BJ (cell line): ENCODE measurements around the gene ZNF148. TPM values are rescaled to one million over a fixed set of nuclear protein-coding genes. Genes with fewer than 3 reads are reported as not detected.
"Not testable (repeated sequence)": the region's sequence is repeated elsewhere in the genome, so short reads cannot be mapped to it uniquely, and the experiment has no call there.

Experiments used
- CTCF ChIA-PET: fragments of 350-600 bp; formaldehyde crosslinking; extraction: SDS; loops from one replicate; lab custom pipeline; 2021; ENCODE audit warnings: antibody characterized with exemption, inconsistent platforms; lab: Yijun Ruan, JAX
- POLR2A ChIA-PET: fragments of 300-600 bp; sonication (Branson Sonifier 250); formaldehyde crosslinking; extraction: SDS; loops from one replicate; lab custom pipeline; 2021; ENCODE audit warnings: antibody characterized with exemption; lab: Charles Lee
- DNase-seq: peaks from one replicate; pipeline ENCODE4 v3.0.0-alpha.2; 2011; ENCODE audit warnings: low read depth
- H3K27me3 ChIP-seq: 2 replicates; pipeline ENCODE4 v1.6.0; 2011; ENCODE audit warnings: low read length; ENCODE audit not compliant: control insufficient read depth, insufficient read depth
- H3K36me3 ChIP-seq: 2 replicates; pipeline ENCODE4 v1.5.1; 2011; ENCODE audit warnings: low read length; ENCODE audit not compliant: control insufficient read depth, insufficient read depth
- H3K4me3 ChIP-seq: 2 replicates; pipeline ENCODE4 v1.5.1; 2011; ENCODE audit warnings: low read depth, mild to moderate bottlenecking, control low read depth, low read length
- CTCF ChIP-seq: IDR thresholded peaks from 2 replicates; pipeline ENCODE4 v1.5.1; 2011; ENCODE audit warnings: low read depth, mild to moderate bottlenecking, control low read depth, inconsistent platforms, low read length, moderate library complexity; ENCODE audit not compliant: insufficient read depth
- polyA plus RNA-seq: library from polyadenylated mRNA; depleted of rRNA; stranded (reverse); fragments of >200 nt; gene quantifications from 2 replicates; pipeline ENCODE4 v1.2.3, GENCODE V29; 2011

Gene ZNF148
- polyA plus RNA-seq, 1 experiment, result 18.4 TPM

DNA sequence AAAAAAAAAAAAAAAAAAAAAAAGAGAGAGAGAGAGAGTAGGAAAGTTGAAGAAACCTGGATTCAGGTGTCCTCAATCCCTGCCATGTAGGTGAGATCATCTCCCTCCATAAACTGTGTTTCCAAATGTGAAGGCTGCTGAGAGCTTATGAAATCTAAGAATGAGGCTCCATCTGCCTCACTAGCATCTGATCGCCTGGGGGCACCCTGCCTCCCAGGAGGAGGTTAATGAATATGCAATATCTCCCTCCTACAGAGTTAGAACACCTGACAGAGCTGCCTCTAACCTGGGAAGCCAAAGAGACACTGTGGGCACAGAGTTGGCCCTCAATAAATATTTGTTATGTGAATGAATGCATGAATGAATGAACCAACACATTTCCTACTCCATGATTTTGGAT is 23.8 kb upstream of the ZNF148 start:
- ChIA-PET CTCF (interaction anchor here (1.0 kb wide), 1 partner anchor 13 kb away, joined by 4 read pairs; no protein-coding TSS in a partner anchor), POLR2A (no interaction called here)
- H3K36me3 ChIP-seq, result no peaks in the 10 kb centered on the region
- no peak for DNase-seq
- no peak for TF ChIP-seq CTCF
- H3K4me3 ChIP-seq, result no peak overlapping the region
- no peaks in the 10 kb centered on the region for H3K27me3 ChIP-seq

- TF ChIP-seq CTCF, result no peak
- POLR2A ChIA-PET, result no interaction called here
- DNase-seq, result no peak
- Histone ChIP-seq H3K4me3 (no peak overlapping the region), H3K36me3 (no peaks in the 10 kb centered on the region), H3K27me3 (no peaks in the 10 kb centered on the region)
- CTCF ChIA-PET, result no interaction called here
Measured at GRCh38 chr3:125395091-125395490, 20.0 kb upstream of the ZNF148 start.

DNA sequence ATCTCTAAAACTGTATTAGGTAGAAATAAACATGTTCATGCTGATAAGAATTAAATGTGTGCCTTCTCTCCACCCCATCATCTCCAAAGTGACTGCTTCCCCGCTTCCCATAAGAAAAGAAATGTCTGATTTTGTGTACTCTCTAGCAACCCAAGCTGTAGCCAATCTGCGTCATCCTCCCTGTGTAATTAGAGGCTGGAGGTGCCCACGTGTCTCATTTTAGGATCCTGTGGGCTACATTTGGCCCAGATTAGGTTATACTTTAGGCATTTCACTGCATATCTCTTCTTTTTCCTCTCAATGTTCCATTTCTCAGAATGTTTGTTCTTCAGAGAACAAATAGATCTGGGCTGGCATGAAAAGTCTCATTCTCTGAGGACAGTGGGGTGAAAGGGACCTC is 19.3 kb upstream of the ZNF148 start:
- H3K36me3 ChIP-seq, result no peaks in the 10 kb centered on the region
- no peak for TF ChIP-seq CTCF
- ChIA-PET CTCF (no interaction called here), POLR2A (no interaction called here)
- no peak overlapping the region for H3K4me3 ChIP-seq
- H3K27me3 ChIP-seq, result no peaks in the 10 kb centered on the region
- no peak for DNase-seq

GRCh38 chr3:125389282-125389681 is 14.2 kb upstream of the ZNF148 start:
- no peak for TF ChIP-seq CTCF
- CTCF ChIA-PET, result no interaction called here
- POLR2A ChIA-PET, result no interaction called here
- DNase-seq, result no peak
- Histone ChIP-seq H3K36me3 (no peaks in the 10 kb centered on the region), H3K4me3 (no peak overlapping the region), H3K27me3 (no peaks in the 10 kb centered on the region)

DNA sequence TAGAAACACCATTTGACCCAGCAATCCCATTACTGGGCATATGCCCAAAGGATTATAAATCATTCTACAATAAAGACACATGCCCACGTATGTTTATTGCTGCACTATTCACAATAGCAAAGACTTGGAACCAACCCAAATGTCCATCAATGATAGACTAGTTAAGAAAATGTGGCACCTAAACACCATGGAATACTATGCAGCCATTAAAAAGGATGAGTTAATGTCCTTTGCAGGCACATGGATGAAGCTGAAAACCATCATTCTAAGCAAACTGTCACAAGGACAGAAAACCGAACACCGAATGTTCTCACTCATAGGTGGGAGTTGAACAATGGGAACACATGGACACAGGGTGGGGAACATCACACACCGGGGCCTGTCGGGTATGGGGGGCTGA is 13.2 kb upstream of the ZNF148 start:
- CTCF ChIA-PET, H3K4me3 ChIP-seq, POLR2A ChIA-PET, DNase-seq, H3K36me3 ChIP-seq, H3K27me3 ChIP-seq: not testable (repeated sequence)

GRCh38 chr3:125386811-125387210 is 11.7 kb upstream of the ZNF148 start:
- TF ChIP-seq CTCF, result no peak
- ChIA-PET CTCF (interaction anchor here (0.6 to 1.0 kb wide), 2 partner anchors 13 to 460 kb away, joined by 3 to 4 read pairs; no protein-coding TSS in a partner anchor), POLR2A (interaction anchor here (0.5 kb wide), 1 partner anchor 12 kb away, joined by 3 read pairs; the partner anchor contains the start of gene ZNF148)
- H3K27me3 ChIP-seq, result no peaks in the 10 kb centered on the region
- no peak for DNase-seq
- no peak overlapping the region for H3K4me3 ChIP-seq
- no peaks in the 10 kb centered on the region for H3K36me3 ChIP-seq
